NK-92 (cell line): Measurements from ENCODE around the gene CCT5.
"Not testable (repeated sequence)": the region's sequence is repeated elsewhere in the genome, so short reads cannot be mapped to it uniquely, and the experiment has no call there.

Experiments used
- DNase-seq: peaks from one replicate; lab custom pipeline; 2025; ENCODE audit not compliant: unreplicated experiment; lab: John Stamatoyannopoulos, UW

The CCT5 gene

DNA sequence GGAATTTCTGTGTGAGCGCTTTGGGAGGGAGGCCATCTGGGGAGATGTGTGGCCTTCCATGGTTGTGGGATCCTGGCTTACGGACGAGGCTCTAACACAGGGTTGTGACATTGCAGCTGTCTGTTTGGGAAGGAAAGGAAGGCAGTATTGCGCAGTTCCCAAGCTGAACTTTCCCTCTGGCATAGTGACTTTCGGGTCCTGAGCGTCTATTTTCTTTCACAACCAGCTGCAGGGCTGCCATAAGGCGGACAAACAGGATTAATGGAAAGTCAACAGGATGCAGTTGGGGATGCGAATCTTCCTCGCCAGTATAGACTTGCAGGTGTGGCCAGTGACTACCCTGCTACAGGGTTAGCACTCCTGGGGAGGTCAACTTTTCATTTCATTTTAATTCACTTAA is 25.9 kb downstream of the CCT5 start:
- DNase-seq = no peak

DNA sequence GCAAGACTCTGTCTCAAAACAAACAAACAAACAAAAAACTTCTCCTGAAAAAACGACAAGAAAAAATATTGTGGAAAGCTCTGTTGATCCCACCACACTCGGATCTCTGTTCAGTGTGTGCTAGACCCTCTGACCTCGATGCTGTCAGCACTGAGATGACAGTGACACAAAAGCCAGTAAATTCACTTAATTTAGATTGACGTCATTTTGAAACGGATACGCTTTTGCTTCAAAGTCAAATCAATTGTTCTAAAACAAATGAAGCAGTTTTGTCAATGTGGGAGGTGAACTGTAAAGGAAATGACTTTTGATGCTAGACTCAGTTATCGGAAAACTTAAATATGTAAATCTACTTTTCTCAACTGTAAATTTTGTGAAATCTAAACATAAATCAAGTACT is 26.6 kb downstream of the CCT5 start:
- no peak for DNase-seq

DNA sequence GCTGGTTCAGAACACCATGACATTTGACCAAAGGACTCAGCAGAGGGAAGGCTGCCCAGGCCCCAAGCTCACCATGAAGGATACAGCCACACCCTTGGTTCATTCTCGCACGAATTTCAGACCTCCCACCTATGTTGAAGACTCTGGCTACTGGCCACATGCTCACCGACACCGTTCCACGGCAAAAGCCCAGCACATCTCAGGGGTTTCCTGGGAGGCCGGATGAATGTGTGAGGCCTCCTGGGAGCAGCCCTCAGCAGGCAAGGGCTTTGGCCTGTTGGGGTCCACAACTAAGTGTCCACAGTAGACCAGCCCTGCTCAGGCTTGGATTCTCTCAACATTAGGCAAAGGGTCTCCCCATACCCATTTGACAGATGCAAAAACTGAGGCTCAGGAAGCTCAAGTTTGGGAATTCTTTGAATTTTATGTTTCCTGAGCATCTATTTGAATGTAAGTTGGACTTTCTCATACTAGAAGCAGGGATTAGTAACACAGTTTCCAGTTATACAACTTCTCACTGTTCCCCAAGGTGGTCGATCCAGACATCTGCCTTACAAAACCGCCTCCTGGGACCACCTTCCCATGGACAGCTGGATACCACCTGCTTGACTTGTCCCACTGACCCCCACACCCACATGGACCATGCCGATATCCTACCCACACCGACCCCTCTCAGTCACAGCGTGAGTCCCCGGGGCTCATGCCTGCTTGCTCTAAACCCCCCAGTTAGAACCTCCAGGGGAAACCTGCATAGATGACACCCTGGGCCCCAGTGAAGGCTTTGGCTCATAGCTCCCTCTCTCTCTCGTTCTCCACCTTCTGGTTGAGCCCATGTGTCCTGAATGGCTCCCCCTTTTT is 27.9 kb downstream of the CCT5 start:
- DNase-seq = no peak

DNA sequence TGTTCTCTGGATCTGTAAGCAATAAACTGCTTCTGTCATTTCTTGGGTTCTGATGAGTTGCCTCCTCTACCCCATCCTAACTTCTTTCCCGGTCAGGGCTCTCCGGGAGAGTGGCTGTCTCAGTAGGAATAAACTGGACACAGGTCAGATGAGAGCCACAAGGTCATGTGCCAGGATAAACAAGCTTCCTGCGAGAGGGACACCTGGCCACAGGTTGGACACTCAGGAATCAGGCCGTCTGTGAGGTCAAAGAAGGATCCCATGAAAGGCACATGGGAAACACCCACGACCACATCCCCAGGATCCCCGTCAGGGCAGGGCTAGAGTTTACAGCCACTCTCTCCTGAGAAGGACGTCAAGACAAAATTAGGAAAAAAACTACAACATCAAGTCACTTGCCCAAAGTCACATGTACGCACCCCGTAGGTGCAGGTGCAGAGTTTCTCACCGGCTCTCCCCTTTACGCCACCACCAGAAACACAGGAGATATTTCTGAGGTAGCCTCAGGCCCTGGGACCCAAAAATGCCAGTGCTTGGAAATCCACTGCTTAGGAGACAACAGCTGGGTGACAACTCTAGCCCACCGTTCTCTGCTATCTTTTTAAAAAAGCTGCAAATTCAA is 28.7 kb downstream of the CCT5 start:
- DNase-seq = no peak

DNA sequence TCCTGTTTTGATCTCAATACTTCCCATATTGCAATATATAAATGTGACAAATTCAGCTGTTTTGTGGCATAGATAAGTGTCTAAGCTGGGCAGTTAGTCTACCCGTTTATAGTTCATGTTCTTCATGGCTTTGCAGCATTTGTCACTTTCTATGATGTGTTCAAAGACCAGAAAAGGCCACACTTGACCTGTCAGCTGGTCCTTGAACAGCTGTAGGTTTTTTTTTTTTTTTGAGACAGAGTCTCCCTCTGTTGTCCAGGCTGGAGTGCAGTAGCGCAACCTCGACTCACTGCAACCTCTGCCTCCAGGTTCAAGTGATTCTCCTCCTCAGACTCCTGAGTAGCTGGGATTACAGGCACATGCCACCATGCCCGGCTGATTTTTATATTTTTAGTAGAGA is 29.2 kb downstream of the CCT5 start:
- DNase-seq = no peak

DNA sequence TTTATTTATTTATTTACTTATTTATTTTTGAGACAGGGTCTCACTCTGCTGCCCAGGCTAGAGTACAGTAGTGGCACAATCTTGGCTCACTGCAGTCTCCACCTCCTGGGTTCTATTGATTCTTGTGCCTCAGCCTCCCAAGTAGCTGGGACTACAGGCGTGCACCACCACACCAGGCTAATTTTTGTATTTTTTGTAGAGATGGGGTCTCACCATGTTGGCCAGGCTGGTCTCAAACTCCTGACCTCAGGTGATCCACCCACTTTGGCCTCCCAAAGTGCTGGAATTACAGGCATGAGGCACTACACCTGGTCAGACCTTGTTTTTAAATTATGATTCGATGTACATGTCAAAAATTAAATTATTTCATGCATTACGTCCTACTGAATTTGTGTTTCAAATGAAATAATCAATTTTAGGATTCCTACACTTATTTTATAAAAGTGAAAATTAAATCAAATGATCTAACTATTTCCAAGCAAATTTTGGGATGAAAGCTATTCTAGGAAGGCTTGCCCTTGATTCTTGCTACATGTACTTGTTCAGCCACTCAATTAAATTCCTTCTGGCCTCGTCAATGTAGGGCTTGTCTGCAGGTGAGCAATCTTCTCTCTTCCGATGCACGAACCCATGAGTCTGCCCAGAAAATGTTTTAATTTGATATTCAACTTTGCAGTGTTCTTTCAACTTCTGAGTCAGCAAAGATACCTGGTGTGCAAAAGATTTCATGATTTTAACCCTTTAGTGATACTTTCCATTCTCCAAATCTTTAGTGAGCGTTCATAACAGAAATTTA is 30.0 kb downstream of the CCT5 start:
- DNase-seq = no peak

DNA sequence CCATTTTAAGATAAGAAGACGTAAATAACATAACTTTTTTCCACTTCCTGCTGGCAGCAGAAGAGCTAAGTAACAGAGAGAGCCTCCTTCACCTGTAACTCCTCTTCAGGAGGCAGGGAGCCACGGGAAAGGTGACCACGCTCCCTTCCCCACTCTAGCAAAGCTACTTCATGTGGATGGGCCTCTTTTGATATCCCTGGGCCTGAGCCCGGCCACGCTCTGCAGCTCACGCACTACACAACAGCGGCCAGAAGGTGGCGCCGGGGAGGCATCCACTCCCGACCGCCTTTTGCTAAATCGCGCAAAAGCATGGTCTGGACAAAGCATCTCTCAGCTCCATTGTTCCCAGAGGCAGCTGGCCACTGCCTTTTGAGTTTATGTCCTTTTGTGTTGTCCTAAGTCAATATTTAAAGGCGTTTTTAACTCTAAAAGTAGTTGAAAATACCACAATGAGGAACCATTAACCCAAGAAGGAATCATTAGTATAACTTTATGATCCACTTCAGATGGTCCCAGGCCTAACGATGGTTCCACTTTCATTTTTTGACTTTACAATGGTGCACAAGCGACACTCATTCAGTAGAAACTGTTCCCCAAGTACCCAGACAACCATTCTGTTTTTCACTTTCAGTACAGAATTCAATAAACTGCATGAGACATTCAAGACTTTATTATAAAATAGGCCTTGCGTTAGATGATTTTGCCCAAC is 34.0 kb downstream of the CCT5 start:
- no peak for DNase-seq

DNA sequence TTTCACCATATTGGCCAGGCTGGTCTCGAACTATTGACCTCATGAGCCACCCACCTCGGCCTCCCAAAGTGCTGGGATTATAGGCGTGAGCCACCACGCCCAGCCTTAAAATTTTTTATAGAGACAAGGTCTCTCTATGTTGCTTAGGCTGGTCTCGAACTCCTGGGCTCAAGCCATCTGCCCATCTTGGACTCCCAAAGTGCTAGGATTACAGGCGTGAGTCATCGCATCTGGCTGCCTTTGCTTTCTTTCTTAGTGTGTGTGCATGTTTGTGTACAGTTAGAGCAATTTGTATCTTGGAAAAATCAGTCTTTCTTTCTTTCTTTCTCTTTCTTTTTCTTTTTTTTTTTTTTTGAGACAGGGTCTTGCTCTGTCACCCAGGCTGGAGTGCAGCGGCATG is 35.3 kb downstream of the CCT5 start:
- not testable (repeated sequence) for DNase-seq

DNA sequence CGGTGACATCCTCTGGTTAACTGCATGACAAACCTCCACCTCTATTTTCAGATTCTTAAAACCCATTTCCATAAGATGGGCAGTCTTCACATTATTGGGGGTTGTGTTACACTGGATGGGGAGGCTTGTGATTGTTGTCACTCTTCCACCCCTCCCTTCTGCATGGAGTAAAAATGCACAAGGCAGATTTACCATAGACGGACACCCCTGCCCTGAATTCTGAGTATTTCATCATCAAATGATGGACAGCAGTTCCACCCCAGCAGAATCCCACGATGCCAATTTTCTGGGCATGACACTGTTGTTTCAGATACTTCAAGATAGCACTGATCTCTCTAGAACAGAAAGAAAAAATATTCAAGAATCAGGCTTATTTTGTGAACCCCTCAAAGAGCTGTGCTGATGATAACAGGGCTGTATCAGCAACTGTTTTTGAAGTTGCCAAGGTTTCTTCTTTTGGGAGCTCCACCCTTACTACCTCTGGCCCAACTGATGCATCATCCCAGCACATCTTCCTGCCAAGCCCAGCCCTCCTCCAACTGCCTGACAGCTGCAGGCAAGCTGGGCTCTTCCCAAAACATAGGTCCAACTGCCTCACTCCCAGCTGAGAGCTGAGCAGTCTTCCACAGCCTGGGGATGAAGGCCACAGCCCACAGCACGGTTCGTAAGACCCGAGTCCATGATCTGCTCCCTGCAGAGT is 36.2 kb downstream of the CCT5 start:
- no peak for DNase-seq

DNA sequence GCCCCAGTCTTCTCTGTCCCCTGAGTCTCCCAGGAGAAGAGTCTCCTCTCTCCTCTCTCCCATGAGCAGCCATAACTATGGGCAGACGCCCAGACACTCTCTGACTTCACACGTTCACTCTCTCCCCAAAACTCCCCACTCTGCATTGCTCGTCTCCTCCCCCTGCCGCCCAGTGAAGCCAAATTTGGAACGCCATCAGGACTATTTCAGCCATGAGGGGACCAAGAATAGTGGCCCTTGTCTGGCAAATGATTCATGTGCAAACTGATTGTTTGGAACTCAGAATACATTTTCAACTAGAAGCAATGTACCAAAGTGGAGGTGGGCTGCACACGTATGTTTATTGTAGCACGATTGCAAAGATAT is 36.8 kb downstream of the CCT5 start:
- DNase-seq = no peak

DNA sequence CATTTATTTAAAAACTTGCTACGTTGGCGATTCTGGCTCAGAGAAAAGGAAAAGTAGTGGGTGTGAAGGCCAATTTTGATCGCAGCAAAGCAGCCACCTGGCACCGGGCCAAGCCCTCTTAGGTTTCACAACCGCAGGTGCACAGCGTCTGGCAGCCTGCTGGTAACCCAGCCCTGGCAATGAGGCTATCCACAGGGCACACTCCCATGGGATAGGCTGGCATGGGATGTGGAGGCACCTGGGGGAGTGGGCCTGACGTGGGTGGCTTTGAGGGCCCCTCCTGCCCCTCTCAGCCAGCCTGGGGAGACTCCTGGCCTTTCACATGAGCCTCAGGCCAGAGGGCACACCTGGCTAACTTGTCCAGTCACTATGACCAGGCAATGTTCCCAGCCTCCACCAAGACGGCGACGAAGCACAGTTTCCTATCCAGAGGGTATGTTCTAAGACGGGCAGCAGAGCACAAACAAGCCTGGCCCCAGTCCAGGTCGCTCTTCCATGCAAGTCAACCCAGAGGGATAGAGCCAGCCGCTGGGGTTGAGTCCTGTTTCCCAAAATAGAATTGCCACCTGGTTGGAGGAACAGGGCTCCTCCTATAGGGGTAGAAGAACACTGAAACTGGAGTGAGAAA is 38.6 kb downstream of the CCT5 start:
- DNase-seq = no peak

DNA sequence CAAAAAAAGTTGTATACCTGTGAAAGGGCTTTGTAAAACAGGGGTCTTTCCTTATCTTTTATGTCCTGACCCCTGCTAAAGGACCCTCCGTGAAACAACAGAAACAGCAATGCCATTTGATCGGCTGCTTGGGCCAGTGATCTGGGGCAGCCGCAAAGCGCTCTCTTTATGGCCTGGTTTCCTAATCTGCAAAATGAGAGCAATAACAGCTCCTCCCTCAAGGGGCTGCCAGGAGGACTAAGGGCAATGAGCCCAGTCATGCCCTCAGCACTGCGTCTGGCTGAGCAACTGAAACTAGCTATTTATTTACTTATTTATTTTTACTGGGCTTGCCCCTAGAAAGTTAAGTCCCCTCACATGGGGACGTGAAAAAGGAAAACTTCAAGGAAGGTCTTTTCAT is 39.3 kb downstream of the CCT5 start:
- DNase-seq = no peak

DNA sequence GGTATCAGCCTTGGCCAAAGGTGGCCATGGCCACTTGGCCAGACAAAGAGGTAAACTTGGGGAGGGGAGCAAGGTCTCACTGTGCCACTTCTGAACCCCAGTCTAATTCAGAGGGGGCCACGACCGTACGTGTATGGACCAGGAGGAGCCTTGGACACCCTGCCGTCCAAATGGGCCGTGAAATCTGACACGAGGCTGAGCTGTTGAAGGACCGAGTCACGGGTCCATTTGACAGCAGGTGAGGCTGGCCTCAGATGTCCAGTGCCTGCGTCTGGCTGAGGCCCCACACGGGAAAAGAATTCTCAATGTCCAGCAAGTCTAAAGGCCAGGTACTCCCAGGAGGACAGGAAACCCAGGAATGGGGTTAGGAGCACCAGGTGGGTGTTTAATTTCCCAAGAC is 39.9 kb downstream of the CCT5 start:
- DNase-seq = no peak

DNA sequence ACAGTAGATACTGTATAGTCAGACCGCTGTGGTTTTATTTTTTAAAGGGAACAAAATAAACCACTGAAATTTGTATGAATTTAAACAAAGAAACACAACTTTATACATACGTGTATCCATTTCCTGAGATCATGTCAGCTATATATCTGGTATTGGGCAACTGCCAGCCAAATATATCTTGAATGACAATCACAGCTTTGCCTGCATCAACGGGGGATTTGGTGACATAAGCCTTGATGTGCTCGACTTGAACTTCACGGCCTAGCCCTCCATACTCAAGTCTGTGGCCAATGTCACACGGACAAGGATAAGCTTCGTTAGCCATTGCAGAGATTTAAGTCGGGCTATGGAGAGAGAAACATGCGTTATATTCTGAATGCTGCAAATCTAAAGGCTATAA is 40.4 kb downstream of the CCT5 start:
- DNase-seq = no peak

DNA sequence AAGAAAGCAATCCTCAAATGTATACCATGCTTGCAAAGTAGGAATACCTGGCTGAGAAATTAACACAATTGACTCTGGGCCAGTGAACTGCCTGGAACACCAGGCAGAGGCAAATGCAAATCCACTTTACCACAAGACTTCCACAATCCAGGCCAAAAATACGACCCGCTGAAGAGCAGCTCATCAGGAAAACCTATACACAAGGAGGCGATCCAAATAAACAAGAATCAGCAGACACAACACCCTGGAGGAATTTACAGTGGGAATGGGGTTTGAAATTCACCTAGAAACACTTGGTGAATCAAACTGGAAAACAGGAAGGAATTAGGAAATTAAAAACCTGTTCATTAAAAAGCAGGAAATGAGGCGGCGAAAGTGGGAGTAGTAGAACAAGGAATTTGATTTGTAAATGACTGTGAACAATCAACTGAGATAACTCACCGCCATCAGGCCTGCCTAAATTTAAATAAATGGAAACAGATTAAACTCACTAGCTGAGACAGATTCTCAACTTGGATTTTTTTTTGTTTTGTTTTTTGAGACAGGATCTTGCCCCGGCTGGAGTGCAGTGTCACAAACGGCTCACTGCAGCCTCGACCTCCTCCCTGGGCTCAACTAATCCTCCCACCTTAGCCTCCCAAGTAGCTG is 41.7 kb downstream of the CCT5 start:
- DNase-seq = no peak

DNA sequence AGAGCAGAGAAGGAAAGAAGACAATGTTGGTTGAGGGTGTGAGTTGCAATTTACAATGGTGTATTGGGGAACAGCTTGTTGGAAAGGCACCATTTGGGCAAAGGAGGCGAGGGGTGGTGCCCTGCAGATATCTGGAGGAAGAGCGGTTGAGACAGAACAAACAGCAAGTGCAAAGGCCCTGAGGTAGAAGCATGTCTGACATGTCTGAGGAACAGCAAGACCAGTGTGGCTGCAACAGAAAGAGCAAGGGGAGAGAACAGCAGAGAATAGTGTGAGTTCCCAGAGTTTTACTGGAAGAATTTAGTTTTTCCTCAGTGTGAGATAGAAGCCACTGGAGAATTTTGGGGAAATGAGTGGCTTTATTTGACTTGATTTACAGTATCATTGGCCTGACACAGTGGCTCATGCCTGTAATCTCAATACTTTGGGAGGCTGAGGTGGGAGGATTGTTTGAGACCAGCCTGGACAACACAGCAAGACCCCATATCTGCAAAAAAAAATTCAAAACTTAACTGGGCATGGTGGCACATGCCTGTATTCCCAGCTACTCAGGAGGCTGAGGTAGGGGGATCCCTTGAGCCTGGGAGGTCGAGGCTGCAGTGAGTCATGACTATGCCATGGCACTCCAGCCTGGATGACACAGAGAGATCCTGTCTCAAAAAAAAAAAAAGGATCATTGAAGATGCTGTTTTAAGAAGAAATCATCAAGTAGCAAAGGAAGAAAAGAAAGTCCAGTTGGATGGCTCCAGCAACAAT is 44.0 kb downstream of the CCT5 start:
- no peak for DNase-seq

DNA sequence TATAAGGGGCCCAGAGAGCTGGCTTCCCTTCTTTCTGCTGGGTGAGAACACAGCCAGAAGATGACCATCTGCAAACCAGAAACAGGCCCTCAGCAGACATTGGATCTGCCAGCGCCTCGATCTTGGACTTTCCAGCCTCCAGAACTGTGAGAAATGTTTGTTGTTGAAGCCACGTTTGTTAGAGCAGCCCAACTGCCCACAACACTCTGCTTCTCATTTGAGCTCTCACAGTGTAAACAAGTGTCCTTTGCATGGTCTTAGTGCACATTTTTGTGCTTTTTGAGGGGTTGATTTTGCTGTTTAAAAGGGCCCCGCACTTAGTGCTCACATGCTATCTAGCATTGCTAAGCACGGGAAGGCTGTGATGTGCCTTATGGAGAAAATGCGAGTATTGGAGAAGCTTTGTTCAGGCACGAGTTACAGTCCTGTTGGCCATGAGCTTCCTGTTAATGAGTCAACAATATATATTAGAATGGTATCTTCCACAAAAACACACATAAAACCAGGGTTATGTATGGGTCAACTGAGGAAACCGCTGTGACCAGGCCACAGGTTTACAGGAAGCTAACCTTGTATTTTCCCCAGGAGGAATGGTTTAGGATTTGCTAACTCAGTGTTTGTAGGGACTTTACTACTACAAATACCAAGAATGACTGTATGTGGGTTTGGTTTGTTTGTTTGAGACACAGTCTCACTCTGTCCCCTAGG is 45.7 kb downstream of the CCT5 start:
- DNase-seq = no peak

DNA sequence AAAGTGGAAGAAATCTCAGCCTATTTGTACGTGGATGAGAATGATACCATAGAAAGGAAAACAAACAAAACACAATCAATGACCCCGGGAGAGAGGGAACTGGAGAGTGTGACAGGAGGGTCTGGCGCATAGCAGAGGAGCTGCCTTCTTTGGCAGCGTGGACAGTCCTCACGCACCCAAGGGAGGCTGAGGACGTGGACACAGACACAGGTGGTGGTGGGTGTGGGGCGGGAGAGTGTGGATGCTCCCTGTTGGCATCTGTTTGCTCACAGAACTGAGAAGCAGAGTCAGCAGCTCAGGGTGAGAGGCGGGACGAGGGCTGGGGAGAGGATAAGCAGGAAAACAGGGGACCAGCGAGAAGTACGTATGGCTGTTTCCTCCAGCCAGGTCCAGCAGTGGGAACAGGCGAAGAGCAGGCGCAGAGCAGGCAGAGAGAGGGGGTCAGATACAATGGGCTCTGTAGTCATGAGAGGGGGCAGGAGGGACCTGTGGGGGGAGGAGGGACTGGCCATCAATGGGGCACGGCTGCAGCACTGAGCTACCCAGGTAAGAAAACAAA is 47.6 kb downstream of the CCT5 start:
- no peak for DNase-seq
